Medulla oblongata (tissue), 1 donor: ENCODE data around the gene DNM3.

ENCODE experiments used
- DNase-seq: peaks from one replicate; pipeline ENCODE4 v3.0.0-alpha.2; 2015; ENCODE audit errors: extremely low spot score

DNM3 gene

DNA sequence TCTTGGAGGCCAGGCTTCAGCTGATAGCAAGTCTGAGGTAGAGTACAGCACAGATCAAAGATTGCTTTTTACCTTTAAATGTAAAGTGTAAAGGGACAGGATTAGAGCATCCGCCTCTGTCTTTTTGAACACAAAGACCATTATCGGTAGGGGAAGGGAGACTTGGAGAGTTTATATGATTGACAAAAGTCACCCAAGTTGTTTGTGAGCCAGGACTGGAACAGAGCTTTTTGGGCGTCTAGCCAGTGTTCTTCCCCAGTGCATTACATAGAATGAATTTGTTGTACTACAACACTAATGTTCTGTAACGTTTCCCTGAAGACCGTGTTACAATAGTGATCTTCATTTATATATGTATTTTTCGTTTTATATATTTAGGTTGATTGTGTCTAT is 611.9 kb downstream of the DNM3 start:
- no peak for DNase-seq

DNA sequence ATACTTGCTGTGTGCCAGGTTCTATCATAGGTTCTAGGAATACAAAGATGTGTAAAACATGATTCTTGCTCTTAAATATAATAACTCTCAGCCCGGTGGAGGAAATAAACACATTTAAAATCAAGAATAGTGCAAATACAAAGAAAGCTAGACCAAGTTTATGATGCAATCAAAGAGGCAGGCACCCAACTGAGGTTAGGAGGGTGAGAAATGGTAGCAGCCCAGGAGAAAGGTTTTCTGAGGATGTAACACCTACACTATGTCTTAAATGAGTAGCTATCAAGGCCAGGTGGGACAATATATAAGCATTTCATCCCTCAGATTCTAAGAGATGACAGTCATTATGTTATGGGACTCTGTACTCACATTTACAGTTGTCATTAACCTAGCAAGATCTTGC is 612.3 kb downstream of the DNM3 start:
- no peak for DNase-seq

DNA sequence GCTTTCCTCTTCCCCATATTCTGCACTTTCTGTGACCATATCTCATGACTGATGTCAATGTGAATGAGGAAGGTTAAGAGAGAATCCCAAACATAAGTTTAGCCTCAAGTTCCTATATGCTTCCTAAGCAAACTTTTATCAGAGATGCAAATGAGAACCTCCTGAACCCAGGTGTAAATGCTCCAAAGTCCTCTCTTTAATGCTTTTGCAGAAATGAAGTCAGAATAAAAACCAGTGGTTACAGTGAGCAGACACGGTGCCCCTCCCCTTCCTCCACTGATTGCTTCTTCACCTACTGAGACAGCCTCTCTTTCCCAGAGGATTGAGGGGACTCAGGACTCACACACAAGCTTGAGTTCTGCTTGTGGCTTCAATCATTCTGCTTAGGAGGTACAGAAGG is 614.2 kb downstream of the DNM3 start:
- no peak for DNase-seq

DNA sequence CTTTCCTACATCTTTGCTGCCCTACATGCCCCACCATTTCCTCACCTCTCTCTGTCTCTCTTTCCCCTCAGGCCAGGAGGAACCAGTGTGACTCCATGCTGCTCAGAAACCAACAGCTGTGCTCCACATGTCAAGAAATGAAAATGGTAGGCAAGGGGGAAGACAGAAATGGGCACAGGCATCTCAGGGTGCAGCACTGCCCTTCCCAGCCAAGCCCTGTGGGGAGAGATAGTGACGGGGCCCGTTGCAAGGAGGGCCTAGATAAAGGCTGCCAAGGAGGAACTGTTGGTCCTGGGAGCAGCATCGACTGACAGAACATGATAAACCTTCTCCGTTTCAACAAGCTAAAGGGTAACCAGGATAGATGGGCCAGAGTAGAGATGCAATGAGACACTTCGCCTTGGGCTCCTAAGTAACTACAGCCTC is 615.1 kb downstream of the DNM3 start:
- no peak for DNase-seq

DNA sequence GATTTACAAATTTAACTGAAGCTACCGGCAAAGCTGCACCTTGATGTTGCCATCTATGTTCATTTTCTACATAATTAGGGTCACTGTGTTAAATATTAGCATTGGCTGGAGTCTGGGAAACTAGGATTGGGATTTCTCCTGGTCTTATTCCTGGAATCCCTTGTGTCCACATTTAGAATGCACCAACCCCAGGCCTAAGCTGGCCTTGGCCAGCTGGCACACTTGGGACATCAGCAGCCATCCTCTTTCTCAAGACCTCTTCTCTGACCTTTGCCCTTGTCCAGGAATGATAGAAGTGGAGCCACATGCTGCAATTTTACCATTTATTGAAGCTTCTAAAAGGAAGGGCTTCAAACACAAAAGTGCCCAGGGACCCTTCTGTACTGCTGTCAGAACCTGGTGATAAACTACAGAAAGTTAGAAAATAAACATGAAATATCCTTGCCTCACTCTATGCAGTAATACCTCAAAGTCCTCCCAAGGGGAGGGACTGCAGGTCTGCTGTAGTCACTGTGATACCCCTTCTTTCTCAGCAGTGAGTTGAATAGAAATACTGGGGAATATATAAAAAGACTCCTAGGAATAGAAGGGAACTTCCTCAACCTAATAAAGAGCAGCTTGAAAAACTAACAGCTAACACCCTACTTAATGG is 616.3 kb downstream of the DNM3 start:
- DNase-seq, result no peak

DNA sequence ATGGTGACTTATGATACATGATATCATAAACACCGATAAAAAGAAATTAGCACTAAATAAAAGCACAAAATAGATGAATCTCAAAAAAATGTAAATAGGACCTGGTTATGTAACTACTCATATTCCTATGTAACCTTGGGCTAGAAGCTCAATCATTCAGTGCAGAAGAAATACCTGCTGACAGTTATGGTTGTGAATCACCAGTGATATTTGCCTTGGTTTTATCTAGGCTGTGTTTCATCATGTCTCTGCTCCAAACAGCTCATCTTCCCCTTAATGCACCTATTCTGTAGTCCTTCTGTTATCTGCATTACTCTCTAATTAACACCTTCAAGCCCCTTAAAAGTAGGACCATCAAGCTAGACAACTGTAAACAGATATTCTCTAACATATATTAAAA is 618.9 kb downstream of the DNM3 start:
- DNase-seq, result no peak

DNA sequence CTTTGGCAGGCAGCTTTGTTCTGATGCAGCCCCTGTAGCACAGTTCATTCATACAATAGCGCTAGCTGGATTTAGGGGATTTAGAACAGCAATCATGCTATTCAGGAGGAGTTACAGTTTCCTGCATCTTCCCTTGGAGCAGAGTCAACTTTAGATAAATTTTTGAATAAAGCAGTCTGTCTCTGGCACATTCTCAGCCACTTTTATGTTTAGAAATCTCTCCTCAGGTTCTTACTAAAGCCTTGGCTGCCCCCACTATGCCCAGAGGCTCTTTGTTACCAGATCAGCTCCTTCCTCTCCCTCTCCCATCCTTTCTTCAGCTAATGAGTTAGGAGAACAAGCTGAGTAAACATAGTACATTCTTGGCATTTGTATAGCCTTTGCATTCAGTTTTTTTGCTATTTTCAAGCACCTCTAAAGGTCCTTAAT is 619.6 kb downstream of the DNM3 start:
- DNase-seq, result no peak
